Choroid plexus epithelial cell (primary cell): ENCODE data around the gene PEX5L.

Source experiments
- DNase-seq: peaks from one replicate; pipeline ENCODE4 v3.0.0-alpha.2; 2010; ENCODE audit warnings: low read depth
- H3K4me3 ChIP-seq: 2 replicates; pipeline ENCODE4 v1.5.1; 2011; ENCODE audit warnings: low read depth, mild to moderate bottlenecking, control low read depth, low read length, moderate library complexity
- CTCF ChIP-seq: conservative IDR thresholded peaks from 2 replicates; pipeline ENCODE4 v1.5.1; 2011; ENCODE audit warnings: low read depth, mild to moderate bottlenecking, control low read depth, inconsistent platforms, low read length, moderate library complexity

Gene PEX5L

GRCh38 chr3:179981646-179982045 is 55.1 kb downstream of the PEX5L start:
- DNase-seq: no peak
- H3K4me3 ChIP-seq: no peak overlapping the region
- no peak for TF ChIP-seq CTCF

- H3K4me3 ChIP-seq: no peak overlapping the region
- TF ChIP-seq CTCF: no peak
- DNase-seq: no peak
These were observed 59.4 kb downstream of the PEX5L start for GRCh38 chr3:179977356-179977755.

GRCh38 chr3:179973931-179974361 is 62.8 kb downstream of the PEX5L start:
- no peak for TF ChIP-seq CTCF
- DNase-seq: no peak
- no peak overlapping the region for H3K4me3 ChIP-seq

GRCh38 chr3:179972881-179973423 is 63.8 kb downstream of the PEX5L start:
- no peak for TF ChIP-seq CTCF
- DNase-seq: no peak

GRCh38 chr3:179971280-179971679 is 65.5 kb downstream of the PEX5L start:
- DNase-seq: no peak
- H3K4me3 ChIP-seq: no peak overlapping the region
- no peak for TF ChIP-seq CTCF

More at GRCh38 chr3:179972881-179973423, 63.8 kb downstream of the PEX5L start:
- no peak overlapping the region for H3K4me3 ChIP-seq

- DNase-seq: no peak
- TF ChIP-seq CTCF: no peak
- no peak overlapping the region for H3K4me3 ChIP-seq
These were observed 66.0 kb downstream of the PEX5L start for GRCh38 chr3:179970746-179971145.

- peak; percentile 17 for DNase-seq
- TF ChIP-seq CTCF: no peak
These were observed 67.2 kb downstream of the PEX5L start for GRCh38 chr3:179969525-179969924.

More at GRCh38 chr3:179969525-179969924, 67.2 kb downstream of the PEX5L start:
- no peak overlapping the region for H3K4me3 ChIP-seq
